NCI-H2081 (cell line): ENCODE data around the gene SPACA7.
"Not testable (repeated sequence)": the region's sequence is repeated elsewhere in the genome, so short reads cannot be mapped to it uniquely, and the experiment has no call there.

ENCODE experiments used
- DNase-seq, 2 experiments: peaks; one replicate each; lab custom pipeline; 2025; lab: John Stamatoyannopoulos, UW

SPACA7 gene

DNA sequence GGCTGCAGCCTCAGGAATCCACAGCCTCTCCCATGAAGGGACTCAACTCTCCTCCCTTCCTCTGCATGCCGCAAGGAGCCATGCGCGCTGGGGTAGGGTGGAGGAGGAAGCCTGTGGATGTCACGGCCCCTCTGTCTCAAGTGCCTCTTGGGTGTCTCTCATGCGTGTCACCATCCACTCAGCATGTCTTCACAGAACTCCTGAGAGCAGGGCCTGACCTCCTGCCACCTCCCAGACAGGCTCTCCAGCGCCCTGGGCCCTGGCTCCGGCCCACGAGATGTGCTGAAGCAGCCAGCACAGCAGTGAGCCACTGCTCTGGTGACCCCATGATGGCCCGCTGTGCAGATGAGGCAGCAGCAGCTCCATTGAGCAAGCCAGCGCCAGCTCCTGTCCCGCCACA, 25.9 kb upstream of the SPACA7 start:
- DNase-seq = no peak

DNA sequence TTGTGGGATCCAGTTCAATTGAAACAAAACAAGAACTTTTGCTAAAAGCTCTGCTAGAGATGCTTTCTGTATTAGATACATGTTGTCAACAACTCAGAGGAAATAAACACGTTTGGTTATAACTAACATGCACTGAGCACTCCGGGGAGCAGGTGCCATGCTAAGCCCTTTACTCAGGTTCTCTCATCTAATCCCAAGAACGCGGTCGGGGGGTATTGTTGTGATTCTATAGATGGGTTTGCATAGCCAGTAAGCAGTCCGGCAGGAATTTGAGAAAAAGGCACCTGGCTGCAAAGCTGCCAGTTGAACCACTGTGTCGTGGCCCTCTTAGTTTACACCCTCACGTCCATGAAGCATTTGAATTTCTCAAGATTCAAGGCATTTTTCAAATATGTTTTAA, 24.3 kb upstream of the SPACA7 start:
- DNase-seq = no peak

DNA sequence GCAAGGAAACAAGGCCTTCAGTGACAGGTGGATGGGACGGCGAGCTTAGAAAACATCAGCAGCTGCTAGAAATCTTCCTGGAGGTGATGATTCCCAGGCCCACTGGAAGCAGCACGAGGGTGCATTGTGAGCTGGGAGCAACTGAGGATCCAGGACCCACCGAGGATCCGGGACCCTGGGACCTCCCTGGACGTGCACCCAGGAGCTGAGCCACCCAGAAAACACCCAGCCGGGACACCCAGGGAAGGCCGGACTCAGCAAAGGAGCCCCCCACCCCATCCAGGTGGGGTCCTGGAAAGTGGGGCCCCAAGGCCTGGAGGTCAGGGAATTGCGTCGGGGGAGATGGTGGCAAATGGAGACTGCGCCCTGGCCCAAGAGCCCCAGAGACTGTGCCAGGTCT, 22.3 kb upstream of the SPACA7 start:
- DNase-seq = no peak

DNA sequence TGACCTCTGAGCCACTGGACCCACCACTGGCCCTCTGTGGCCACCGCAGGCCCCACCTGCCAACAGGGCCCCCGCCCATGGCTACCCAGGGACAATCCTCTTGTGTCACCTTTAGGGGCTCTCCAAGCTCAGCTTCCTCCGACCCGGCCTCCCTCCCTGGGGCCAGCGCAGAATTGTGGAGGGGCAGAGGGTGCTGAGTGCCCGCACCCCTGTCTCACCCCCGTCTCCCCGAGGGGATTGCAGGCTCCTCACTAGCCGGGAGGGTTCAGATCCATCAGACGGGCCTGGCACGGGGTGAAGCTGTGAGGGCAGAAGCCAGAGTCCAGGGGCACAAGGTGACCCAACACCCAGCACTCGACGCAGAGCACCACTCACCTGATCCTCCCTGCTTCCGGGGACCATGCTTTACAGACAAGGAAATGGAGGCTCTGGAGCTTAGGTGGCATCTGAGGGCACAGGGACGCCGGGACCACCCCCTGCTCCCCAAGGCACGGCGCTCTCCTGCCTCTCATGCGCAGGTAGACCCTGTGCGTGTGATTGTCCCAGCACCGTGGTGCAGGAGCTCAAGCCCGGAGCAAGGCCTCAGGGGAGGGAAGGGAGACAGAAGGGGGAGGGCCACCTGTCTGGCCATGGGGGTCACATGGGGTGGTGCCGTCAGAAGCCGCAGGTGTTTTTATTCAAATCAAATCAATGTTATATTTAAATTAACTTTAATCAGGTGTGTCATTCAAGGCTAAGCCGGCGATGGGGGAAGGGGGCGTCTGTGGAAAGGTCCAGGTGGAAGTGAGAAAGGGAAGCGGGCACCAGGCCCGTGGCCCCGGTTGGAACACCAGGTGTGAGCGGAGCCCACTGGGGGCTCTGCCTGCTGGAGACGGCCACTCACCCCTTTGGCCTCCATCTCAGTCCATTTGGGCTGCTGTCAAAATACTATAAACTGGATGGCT, 21.6 kb upstream of the SPACA7 start:
- no peak for DNase-seq

GRCh38 chr13:112355274-112355838, 20.8 kb upstream of the SPACA7 start:
- DNase-seq = no peak

DNA sequence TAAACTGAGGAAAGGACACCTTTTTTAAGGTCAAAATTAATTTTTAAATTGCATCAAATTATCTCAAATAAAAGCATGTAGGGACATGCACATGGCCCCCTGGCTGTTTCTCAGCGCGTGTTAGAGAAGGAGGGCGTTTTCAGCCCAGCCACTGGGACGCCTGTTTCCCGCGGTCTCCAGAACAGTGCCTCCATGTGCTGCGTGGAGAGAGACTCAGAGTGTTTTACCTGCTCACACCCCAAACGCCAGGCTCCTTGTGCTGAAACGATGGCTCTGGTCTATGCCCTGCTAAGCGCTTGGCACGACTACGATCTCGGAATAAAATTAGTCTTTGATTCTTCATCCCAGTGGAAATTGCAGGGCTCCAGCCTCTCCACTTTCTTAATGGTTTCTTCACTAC, 20.0 kb upstream of the SPACA7 start:
- no peak for DNase-seq

DNA sequence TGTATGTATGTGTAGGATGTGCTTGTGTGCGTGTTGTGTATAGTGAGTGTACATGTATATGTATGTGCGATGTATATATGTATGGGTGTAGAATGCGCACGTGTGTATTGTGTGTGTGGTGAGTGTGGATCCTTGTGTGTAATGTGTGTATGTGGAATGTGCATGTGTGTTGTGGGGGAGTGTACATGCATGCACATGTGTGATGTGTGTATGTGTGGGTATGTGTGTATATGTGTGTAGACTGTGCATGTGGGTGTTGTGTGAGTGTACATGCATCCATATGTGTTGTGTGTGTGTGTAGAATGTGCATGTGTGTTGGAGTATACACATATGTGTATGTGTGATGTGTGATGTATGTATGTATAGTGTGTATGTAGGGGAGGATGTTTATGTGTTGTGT, 18.0 kb upstream of the SPACA7 start:
- no peak for DNase-seq

GRCh38 chr13:112362021-112362420, 14.1 kb upstream of the SPACA7 start:
- DNase-seq = no peak

DNA sequence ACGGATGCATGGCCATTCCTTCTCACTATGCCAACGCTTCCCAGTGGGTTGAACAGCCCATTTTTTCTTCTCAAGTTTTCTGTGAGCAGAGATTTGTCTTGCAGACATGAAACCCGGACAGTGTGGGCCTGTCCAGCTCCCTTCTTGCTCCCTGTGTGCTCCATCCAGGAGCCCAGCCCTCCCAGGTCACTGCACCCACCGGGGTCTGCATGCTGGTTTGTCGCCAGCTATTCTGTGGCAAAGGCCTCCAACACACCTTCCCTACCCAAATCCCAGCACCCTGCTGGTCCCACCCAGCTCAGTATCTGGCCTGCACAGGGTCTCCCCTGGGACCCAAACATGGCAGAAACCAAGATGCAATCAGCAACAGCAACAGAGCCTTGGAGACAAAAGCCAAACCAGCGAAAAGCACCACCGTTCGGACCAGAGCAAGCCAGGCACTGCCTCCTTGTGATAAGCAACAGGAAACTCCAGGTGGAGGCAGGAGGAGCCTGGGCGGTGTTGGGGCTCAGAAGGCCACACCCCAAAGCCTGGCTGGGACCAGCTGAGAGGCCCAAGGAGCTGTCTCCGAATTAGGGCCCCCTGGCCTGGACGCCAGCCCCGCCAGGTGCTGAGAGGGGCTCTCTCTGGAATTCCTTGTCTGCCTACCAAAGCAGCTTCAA, 12.2 kb upstream of the SPACA7 start:
- DNase-seq = no peak

DNA sequence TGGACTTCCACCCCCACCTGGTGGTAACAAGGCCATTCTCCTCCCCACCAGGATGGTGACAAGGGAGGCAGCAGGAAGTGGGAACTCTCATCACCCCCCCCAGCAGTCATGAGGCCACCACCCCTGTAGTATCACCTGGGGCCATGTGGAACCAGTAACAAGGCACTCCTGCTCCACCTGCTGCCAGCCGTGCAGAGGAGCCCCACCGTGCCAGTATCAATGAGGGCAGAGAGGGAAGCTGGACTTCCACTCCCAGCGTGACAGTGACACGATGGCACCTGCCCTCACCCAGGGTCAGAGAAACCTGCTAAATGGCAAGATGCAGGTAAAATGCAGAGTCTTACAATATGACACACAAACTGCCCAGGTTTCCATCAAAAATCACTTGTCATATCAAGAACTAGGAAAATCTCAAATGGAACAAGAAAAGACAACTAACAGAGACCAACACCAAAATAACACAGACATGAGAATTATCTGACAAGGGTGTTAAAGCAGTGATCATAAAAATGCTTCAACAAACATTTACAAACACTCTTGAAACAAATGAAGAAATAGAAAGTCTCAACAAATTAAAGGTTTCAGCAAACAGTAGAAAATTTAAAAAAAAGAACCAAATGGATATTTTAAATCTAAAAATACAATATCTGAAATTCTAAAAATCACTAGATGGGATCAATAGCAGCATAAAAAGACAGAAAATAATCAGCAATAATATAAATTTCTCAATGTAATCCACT, 9.1 kb upstream of the SPACA7 start:
- no peak for DNase-seq

GRCh38 chr13:112368883-112369282, 7.3 kb upstream of the SPACA7 start:
- no peak for DNase-seq

- no peak for DNase-seq
Measured at GRCh38 chr13:112370311-112370710, 5.8 kb upstream of the SPACA7 start.

DNA sequence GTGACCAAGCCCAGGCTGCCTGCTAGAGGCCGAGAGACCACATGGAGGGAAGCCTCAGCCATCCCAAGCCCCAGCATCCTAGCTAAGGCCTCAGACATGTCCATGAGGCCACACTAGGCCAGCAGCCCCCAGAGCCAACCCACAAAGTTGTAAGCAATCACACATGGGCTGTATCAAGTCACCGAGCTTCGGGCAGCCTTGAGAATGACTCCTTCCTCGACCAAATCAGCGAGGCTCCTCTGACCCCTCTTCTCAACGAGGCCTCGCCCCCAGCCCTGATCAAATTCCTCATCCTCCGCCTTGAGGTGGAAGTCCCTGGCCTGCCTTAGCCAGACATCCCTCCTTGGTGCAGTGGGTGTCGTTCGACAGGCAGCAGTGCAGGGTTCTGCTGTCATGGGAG, 1.9 kb upstream of the SPACA7 start:
- no peak for DNase-seq

- no peak for DNase-seq
Measured at GRCh38 chr13:112391746-112392145, 15.6 kb downstream of the SPACA7 start.

DNA sequence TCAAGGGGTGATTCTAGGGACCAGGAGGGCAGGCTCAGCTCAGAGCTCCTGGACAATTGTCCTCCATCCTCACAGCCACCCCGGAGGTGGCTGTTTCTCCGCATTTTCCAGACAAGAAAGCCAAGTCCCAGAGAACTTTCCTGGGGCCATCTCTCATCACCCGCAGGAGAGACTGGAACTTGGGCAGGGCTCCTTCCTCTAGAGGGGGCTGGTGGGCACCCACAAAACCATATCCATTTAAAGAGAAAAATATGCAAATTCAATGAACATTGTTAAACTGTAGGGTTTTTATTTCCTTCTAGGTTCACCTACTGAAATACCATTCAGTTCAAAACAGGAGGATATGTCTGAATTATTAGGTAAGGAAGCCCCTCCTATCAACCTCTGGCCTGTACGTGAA, 16.6 kb downstream of the SPACA7 start:
- DNase-seq = no peak

DNA sequence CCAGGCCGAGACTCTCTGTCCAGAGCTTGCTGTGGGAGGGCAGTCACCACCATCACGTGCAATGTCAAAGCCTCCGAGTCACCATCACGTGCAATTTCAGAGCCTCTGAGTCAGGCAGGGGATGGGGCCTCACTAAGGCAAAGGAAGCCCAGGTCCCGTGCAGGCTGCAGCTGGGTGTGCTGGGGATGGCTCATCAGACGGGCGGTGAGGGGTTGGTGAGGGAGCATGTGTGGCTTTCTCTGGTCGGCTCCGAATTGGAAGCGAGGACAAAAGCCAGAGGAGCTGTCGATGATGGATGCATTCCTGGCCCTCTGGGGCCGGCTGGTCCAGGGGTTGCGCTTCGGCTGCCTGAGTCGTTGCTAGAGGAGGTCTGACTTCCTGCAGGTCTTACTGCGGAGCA, 18.9 kb downstream of the SPACA7 start:
- DNase-seq = not testable (repeated sequence)

GRCh38 chr13:112395941-112396340, 19.8 kb downstream of the SPACA7 start:
- not testable (repeated sequence) for DNase-seq

DNA sequence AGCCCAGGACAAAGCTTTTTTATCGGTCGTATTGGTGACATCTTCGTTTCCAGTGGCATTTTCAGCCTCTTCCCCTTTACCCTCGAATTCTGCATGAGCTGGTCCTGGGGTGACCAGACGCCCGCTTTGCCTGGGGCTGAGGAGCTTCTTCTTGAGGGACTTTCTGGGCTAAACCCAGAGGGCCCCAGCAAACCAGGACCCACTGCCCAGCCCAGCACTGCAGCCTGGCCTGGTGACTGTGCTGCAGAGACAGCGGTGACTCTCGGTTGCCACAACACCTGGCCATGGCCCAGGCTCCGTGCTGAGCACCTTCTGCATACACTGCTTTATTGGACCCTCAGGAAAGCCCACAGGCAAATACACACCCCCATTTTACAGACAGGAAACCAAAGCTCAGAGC, 21.0 kb downstream of the SPACA7 start:
- no peak for DNase-seq

DNA sequence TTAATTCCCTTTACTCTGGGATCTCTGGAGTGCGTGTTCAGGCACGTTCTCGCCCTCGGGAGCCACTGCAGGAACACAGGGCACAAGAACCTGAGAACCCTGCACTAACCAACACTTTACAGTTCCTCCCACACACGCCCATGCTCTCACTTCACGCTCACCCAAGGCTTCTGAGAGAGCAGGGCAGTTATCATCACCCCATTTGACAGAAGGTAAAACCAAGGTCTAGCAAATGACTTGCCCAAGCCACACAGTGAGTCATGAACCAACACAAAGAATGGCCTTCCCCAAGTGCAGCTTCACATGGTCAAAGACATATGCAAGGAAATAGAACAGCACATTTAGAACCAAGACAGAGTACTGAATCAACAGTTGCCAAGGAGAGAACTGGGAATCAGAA, 22.2 kb downstream of the SPACA7 start:
- DNase-seq = not testable (repeated sequence)

- not testable (repeated sequence) for DNase-seq
Measured at GRCh38 chr13:112409828-112410227, 33.7 kb downstream of the SPACA7 start.

DNA sequence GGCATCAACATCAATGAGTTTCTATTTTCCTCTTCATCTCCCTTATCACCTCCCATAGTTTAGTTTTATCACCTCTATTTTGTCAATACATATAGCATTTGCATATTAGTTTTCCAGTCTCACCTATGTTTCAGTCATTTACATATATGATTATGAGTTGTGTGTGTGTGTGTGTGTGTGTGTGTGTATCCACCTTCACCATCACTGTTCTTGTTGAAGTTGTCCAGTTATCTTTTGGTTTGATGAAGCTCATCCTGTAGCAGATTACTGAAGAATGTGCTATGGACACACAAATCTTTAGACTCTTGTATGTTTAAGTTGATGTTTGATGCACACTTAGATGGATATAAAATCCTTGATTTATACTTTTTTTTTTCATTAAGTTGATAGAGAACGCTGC, 40.5 kb downstream of the SPACA7 start:
- DNase-seq = no peak

GRCh38 chr13:112417079-112417478, 40.9 kb downstream of the SPACA7 start:
- no peak for DNase-seq
